SU-DHL-6 (cell line): ENCODE data around the gene SLC10A3.

Experiments used
- H2AFZ ChIP-seq: fragments of 200-600 bp; sonication (generic); 2 replicates; pipeline ENCODE4 v1.6.1; 2014; ENCODE audit warnings: low read depth, mild to moderate bottlenecking, moderate library complexity, mixed read lengths, antibody characterized with exemption, low read length; ENCODE audit not compliant: severe bottlenecking
- H3F3A ChIP-seq: fragments of 200-600 bp; shearing (Covaris generic); 2 replicates; pipeline ENCODE4 v1.6.0; 2016; ENCODE audit warnings: antibody characterized with exemption, mild to moderate bottlenecking; ENCODE audit not compliant: insufficient read depth
- H3K27ac ChIP-seq: fragments of 200-600 bp; sonication (generic); 2 replicates; pipeline ENCODE4 v1.5.1; 2016; ENCODE audit warnings: low read depth, mild to moderate bottlenecking, low read length, moderate library complexity, mixed read lengths
- H3K27me3 ChIP-seq: fragments of 200-600 bp; sonication (generic), shearing (Covaris generic); 2 replicates; pipeline ENCODE4 v1.6.0; 2014; ENCODE audit warnings: mild to moderate bottlenecking, low read length
- H3K36me3 ChIP-seq: fragments of 200-600 bp; sonication (generic); 2 replicates; pipeline ENCODE4 v1.6.1; 2014; ENCODE audit warnings: mild to moderate bottlenecking, low read length, mixed read lengths
- H3K4me2 ChIP-seq: fragments of 300-600, 200-600 bp; shearing (Covaris generic), sonication (generic); 2 replicates; pipeline ENCODE4 v1.6.0; 2014; ENCODE audit warnings: low read length, low read depth, mild to moderate bottlenecking; ENCODE audit not compliant: poor library complexity, severe bottlenecking
- H3K4me3 ChIP-seq: fragments of 200-600 bp; sonication (generic); 2 replicates; pipeline ENCODE4 v1.5.1; 2014; ENCODE audit warnings: antibody characterized with exemption, low read length, mild to moderate bottlenecking, mixed read lengths; ENCODE audit not compliant: insufficient read depth, poor library complexity, severe bottlenecking
- H3K79me2 ChIP-seq: fragments of 200-600 bp; sonication (generic); 2 replicates; pipeline ENCODE4 v1.6.1; 2014; ENCODE audit warnings: mild to moderate bottlenecking, low read length, moderate library complexity; ENCODE audit not compliant: insufficient read depth
- H3K9ac ChIP-seq: fragments of 200-600 bp; sonication (generic); 2 replicates; pipeline ENCODE4 v1.7.0; 2014; ENCODE audit warnings: mild to moderate bottlenecking, low read length
- H3K9me2 ChIP-seq: fragments of 200-600 bp; sonication (generic); replicated peaks from 2 replicates; pipeline ENCODE4 v1.6.1; 2014; ENCODE audit warnings: low read length; ENCODE audit not compliant: insufficient read depth
- H3K9me3 ChIP-seq: fragments of 200-600 bp; sonication (generic); 2 replicates; pipeline ENCODE4 v1.6.1; 2014; ENCODE audit warnings: low read length, mixed read lengths; ENCODE audit not compliant: insufficient read depth
- H4K20me1 ChIP-seq: fragments of 200-600 bp; sonication (generic); 2 replicates; pipeline ENCODE4 v1.6.1; 2014; ENCODE audit warnings: low read depth, mild to moderate bottlenecking, antibody characterized with exemption, low read length, moderate library complexity, mixed read lengths
- EZH2phosphoT487 ChIP-seq: fragments of 200-600 bp; sonication (generic), shearing (Covaris generic); conservative IDR thresholded peaks from 2 replicates; pipeline ENCODE4 v1.6.1; 2018; ENCODE audit warnings: mild to moderate bottlenecking, antibody characterized with exemption, low read length, moderate library complexity, mixed read lengths
- TF ChIP-seq, protein P1 (sequence below): fragments of 200-600 bp; sonication (generic); IDR thresholded peaks from one replicate; pipeline ENCODE4 v1.5.1; 2017; ENCODE audit warnings: antibody characterized with exemption, mild to moderate bottlenecking, low read length, moderate library complexity; ENCODE audit not compliant: insufficient read depth, poor library complexity, severe bottlenecking

SLC10A3 gene

GRCh38 chrX:154437971-154438893 is 52.2 kb downstream of the SLC10A3 start:
- H3F3A ChIP-seq = peaks cover 7% of the 10 kb centered on the region; the same call in 1 of the 2 replicates
- peak overlapping the region; percentile 67 for H3K4me2 ChIP-seq
- peak overlapping the region; percentile 67 for H3K4me3 ChIP-seq
- no peaks in the 10 kb centered on the region for H3K9me2 ChIP-seq
- H3K27me3 ChIP-seq = no peaks in the 10 kb centered on the region
- H3K79me2 ChIP-seq = peaks cover 15% of the 10 kb centered on the region
- H4K20me1 ChIP-seq = no peaks in the 10 kb centered on the region
- no peaks in the 10 kb centered on the region for H3K36me3 ChIP-seq
- no peak for TF ChIP-seq EZH2phosphoT487
- TF ChIP-seq, protein P1, sequence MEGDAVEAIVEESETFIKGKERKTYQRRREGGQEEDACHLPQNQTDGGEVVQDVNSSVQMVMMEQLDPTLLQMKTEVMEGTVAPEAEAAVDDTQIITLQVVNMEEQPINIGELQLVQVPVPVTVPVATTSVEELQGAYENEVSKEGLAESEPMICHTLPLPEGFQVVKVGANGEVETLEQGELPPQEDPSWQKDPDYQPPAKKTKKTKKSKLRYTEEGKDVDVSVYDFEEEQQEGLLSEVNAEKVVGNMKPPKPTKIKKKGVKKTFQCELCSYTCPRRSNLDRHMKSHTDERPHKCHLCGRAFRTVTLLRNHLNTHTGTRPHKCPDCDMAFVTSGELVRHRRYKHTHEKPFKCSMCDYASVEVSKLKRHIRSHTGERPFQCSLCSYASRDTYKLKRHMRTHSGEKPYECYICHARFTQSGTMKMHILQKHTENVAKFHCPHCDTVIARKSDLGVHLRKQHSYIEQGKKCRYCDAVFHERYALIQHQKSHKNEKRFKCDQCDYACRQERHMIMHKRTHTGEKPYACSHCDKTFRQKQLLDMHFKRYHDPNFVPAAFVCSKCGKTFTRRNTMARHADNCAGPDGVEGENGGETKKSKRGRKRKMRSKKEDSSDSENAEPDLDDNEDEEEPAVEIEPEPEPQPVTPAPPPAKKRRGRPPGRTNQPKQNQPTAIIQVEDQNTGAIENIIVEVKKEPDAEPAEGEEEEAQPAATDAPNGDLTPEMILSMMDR = no peak
- H3K9ac ChIP-seq = peak overlapping the region; percentile 72
- 0 out of 2 replicates have a peak overlapping the region, but pooled peaks have one; percentile 9 for H3K27ac ChIP-seq
- no peaks in the 10 kb centered on the region for H3K9me3 ChIP-seq
- H2AFZ ChIP-seq = no peak overlapping the region
